ENCODE measurements around the gene ARL6IP4. TPM values are rescaled to one million over a fixed set of nuclear protein-coding genes. Genes with fewer than 3 reads are reported as not detected.
A peak's percentile ranks its signal among the peaks of the same experiment; 100 is the strongest.

ARL6IP4 gene
- total RNA-seq, 1 donor from 2014 or later = 83.8 TPM

DNA sequence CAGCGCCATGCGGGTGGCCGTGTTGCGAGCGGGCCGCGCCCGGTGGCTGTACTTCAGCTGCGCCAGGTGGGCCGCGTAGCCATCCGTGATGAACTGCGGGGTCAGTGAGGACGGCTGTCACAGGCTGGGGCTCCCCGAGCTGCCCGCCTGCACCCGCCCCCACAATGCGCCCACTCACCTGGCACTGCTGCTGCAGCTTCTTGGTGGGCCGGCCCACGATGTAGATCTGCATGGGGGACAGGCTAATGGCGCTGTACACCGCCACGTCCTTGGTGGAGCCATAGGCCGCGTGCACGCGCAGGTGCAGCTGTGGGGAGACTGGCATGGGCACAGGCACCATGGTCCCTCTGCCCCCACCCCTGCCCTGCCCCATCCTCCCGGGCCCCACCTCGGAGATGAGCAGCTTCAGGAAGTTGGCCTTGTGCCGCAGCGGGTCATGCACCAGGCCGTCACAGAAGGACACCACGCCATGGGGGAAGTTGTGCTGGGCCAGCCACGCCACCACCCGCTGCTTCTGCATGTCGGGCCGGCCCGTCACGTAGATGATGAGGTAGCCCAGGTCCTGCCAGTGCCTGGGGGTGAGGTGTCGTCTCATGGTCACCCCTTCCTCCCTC lies 5.9 kb downstream of the ARL6IP4 start:
- no peak overlapping the region for H3K27ac Mint-ChIP-seq
- H3K36me3 ChIP-seq = no peaks in the 10 kb centered on the region
- DNase-seq (ENCODE audit: low spot score) = no peak

DNA sequence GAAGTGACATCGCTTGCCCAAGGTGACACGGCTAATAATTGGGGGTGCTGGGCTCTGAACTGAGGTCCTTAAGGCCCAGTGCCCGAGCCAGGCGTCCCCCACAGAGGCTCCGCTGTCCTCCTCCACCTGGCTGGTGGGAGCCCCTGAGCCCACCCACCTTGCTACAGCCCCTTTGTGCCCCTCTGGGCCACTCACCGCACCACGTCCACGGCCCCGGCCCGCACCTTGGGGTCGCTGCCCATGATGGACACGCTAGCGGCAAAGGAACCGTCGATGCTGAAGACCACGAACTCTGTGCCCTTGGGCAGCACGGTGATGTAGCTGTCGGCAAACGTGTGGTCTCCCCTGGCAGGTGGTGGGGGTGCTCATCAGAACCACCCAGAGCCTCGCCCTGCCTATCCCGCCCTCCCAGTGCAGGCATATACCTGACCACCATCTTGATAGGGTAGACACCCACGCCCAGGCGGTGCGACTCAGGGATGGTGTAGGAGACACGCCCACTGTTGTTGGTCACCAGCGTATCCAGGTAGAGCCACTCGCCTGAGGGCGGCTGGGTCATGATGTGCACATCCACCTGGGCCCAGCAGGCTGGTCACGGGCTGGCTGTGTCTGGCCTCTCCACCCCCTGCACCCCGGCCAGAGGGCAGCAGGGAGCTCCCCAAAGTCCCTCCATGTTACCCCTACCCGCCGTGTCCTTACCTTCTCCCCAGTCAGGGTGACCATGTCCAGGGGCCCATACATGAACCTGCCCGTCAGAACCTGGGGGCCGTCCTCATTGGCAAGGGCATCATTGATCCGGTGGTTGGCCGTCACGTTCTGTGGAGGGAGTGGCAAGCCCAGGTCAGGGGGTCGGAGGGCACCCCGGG lies 6.8 kb downstream of the ARL6IP4 start:
- H3K9me3 ChIP-seq (ENCODE audit: low read depth) = no peaks in the 10 kb centered on the region
- H3K36me3 ChIP-seq = no peaks in the 10 kb centered on the region
- Mint-ChIP-seq H3K9me3 (no peaks in the 10 kb centered on the region), H3K36me3 (peaks cover 3% of the 10 kb centered on the region), H3K4me3 (no peak overlapping the region), H3K4me1 (peaks cover 27% of the 10 kb centered on the region), H3K27me3 (ENCODE audit: insufficient read depth, low read depth) (peaks cover 3% of the 10 kb centered on the region), H3K27ac (no peak overlapping the region)
- peak overlapping the region; percentile 13 for H3K9ac ChIP-seq
- H3K4me3 ChIP-seq = no peak overlapping the region
- no peak overlapping the region for H3K4me2 ChIP-seq
- H4K20me1 ChIP-seq (ENCODE audit: low read depth) = peaks cover 7% of the 10 kb centered on the region
- TF ChIP-seq EZH2 (IDR thresholded peaks at IDR 0.05) (no peak), EZH2phosphoT487 (IDR thresholded peaks at IDR 0.05) (no peak)
- TF ChIP-seq, protein P1, sequence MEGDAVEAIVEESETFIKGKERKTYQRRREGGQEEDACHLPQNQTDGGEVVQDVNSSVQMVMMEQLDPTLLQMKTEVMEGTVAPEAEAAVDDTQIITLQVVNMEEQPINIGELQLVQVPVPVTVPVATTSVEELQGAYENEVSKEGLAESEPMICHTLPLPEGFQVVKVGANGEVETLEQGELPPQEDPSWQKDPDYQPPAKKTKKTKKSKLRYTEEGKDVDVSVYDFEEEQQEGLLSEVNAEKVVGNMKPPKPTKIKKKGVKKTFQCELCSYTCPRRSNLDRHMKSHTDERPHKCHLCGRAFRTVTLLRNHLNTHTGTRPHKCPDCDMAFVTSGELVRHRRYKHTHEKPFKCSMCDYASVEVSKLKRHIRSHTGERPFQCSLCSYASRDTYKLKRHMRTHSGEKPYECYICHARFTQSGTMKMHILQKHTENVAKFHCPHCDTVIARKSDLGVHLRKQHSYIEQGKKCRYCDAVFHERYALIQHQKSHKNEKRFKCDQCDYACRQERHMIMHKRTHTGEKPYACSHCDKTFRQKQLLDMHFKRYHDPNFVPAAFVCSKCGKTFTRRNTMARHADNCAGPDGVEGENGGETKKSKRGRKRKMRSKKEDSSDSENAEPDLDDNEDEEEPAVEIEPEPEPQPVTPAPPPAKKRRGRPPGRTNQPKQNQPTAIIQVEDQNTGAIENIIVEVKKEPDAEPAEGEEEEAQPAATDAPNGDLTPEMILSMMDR (IDR thresholded peaks at IDR 0.05) = no peak
- no peak for DNase-seq (ENCODE audit: low spot score)
- no peaks in the 10 kb centered on the region for H3K27me3 ChIP-seq
- no peak overlapping the region for H2AFZ ChIP-seq (replicated peaks)
- H3F3A ChIP-seq (ENCODE audit: low read depth) = no peaks in the 10 kb centered on the region
- no peak overlapping the region for H3K27ac ChIP-seq
- H3K4me1 ChIP-seq = no peaks in the 10 kb centered on the region
- peaks cover under 1% of the 10 kb centered on the region for H3K79me2 ChIP-seq (ENCODE audit: low read depth)

More for the DNA sequence above, 5.9 kb downstream of the ARL6IP4 start:
- H3K36me3 Mint-ChIP-seq = peaks cover 3% of the 10 kb centered on the region
- H3K4me1 Mint-ChIP-seq = peaks cover 33% of the 10 kb centered on the region
- Histone ChIP-seq H3K4me1 (peaks cover 8% of the 10 kb centered on the region), H3K4me3 (no peak overlapping the region), H3F3A (ENCODE audit: low read depth) (no peaks in the 10 kb centered on the region), H2AFZ (replicated peaks) (no peak overlapping the region), H3K27me3 (no peaks in the 10 kb centered on the region), H3K9me3 (ENCODE audit: low read depth) (no peaks in the 10 kb centered on the region), H4K20me1 (ENCODE audit: low read depth) (peaks cover 16% of the 10 kb centered on the region), H3K9ac (no peak overlapping the region), H3K27ac (no peak overlapping the region), H3K79me2 (ENCODE audit: low read depth) (peaks cover 10% of the 10 kb centered on the region), H3K4me2 (no peak overlapping the region)
- no peaks in the 10 kb centered on the region for H3K9me3 Mint-ChIP-seq
- peaks cover 3% of the 10 kb centered on the region for H3K27me3 Mint-ChIP-seq (ENCODE audit: insufficient read depth, low read depth)
- TF ChIP-seq EZH2phosphoT487 (IDR thresholded peaks at IDR 0.05) (no peak), EZH2 (IDR thresholded peaks at IDR 0.05) (no peak)
- TF ChIP-seq, protein P1 (IDR thresholded peaks at IDR 0.05) = no peak
- no peak overlapping the region for H3K4me3 Mint-ChIP-seq

DNA sequence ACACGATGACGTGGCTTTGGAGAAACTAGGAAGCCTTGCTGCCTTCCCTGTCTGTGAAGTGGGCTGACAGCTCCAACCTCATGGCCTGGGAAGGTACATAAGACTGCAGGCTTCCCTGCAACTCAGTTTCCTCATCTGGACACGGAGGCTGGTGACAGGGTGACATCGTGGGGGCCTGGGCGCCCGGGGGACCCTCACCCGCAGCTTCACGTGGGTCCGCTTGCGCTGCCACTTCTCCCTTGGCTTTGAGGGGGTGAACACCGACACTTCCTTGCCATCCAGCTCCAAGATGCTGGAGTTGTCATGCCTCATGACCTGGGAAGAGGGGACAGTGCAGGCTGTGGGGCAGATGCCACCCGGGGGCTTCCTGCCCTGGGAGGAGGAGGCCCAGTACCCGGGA lies 7.6 kb downstream of the ARL6IP4 start:
- no peaks in the 10 kb centered on the region for H3K9me3 Mint-ChIP-seq
- no peak for TF ChIP-seq EZH2phosphoT487 (IDR thresholded peaks at IDR 0.05)
- TF ChIP-seq, protein P1 (IDR thresholded peaks at IDR 0.05) = no peak
- no peak for TF ChIP-seq EZH2 (IDR thresholded peaks at IDR 0.05)
- H3K27me3 Mint-ChIP-seq (ENCODE audit: insufficient read depth, low read depth) = peaks cover 3% of the 10 kb centered on the region
- H3K9me3 ChIP-seq (ENCODE audit: low read depth) = no peaks in the 10 kb centered on the region
- no peak overlapping the region for H2AFZ ChIP-seq (replicated peaks)
- no peak for DNase-seq (ENCODE audit: low spot score)
- no peaks in the 10 kb centered on the region for H3F3A ChIP-seq (ENCODE audit: low read depth)
- peaks cover 3% of the 10 kb centered on the region for H4K20me1 ChIP-seq (ENCODE audit: low read depth)
- no peaks in the 10 kb centered on the region for H3K27me3 ChIP-seq
- H3K36me3 ChIP-seq = no peaks in the 10 kb centered on the region
- peak overlapping the region; percentile 13 for H3K9ac ChIP-seq
- H3K79me2 ChIP-seq (ENCODE audit: low read depth) = no peaks in the 10 kb centered on the region
- H3K4me1 ChIP-seq = no peaks in the 10 kb centered on the region
- no peak overlapping the region for H3K27ac Mint-ChIP-seq
- H3K4me1 Mint-ChIP-seq = peaks cover 23% of the 10 kb centered on the region
- H3K4me3 ChIP-seq = no peak overlapping the region
- no peak overlapping the region for H3K4me2 ChIP-seq
- no peak overlapping the region for H3K27ac ChIP-seq
- peaks cover 3% of the 10 kb centered on the region for H3K36me3 Mint-ChIP-seq
- no peak overlapping the region for H3K4me3 Mint-ChIP-seq

All from neural progenitor cell (in vitro differentiated cells).